Measurements from ENCODE around the gene HMG20B. TPM values are rescaled to one million over a fixed set of nuclear protein-coding genes. Genes with fewer than 3 reads are reported as not detected.

Gene HMG20B
- total and polyA plus RNA-seq, 2 of the 8 experiments (the other 6 are each of a cell fraction or from before 2014, with no cell fraction given): 42.9 to 74.2 TPM

DNA sequence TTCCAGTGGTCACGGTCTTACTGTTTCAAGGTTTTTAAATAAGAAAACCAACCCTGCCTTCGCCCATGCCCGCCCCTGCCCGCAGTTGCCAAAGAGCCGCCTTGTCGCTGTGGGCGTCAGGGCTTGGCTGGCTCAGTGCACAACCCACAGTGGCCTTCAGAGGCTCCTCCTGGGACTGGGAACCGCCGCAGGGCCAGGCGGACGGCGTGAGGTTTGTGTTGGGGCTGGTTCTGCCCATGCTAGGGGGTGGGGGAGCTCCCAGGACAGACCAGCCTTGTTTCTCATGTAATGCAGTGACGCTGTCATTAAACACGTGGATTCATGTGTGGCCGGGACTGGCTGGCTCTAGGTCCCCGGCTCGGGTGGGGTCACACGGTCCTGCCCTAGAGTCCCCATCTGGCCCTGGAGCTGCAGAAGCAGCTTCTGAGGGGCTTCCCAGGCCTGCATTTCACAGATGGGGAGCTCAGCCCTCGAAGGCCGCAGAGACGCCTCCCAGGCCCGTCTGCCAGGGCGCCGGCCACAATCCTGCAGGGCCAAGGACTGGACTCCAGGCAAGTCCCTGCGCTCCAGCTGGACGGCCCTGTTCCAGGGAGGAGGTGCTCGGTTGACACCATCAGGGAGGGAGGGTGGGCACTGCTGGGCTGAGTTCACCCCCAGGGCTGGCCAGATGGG, 36.2 kb upstream of the HMG20B start:
- Histone ChIP-seq H3K4me3 (ENCODE audit: extremely low read depth in 1 of 4, insufficient read depth in 2 of 4, low read depth in 3 of 4, low read length in 4 of 4) (no peak overlapping the region), H3K4me1 (replicated peaks in 1 of 4; ENCODE audit: control insufficient read depth in 3 of 4, insufficient read depth in 4 of 4, low read length in 3 of 4) (peaks cover 3 to 11% (median 6%) of the 10 kb centered on the region in 4 experiments; a peak in 6 of 7 replicates), H3K27ac (ENCODE audit: low read depth, low read length) (no peak overlapping the region), H3K23me2 (ENCODE audit: low read depth, low read length) (no peaks in the 10 kb centered on the region), H3K36me3 (ENCODE audit: control insufficient read depth in 2 of 4, insufficient read depth in 4 of 4, low read length in 3 of 4) (peaks cover 4 to 36% (median 15%) of the 10 kb centered on the region in 4 experiments; a peak in 7 of 8 replicates), H4K5ac (ENCODE audit: insufficient read length, low read depth, low read length) (no peak overlapping the region), H3K56ac (replicated peaks; ENCODE audit: insufficient read length, low read depth, low read length) (no peak overlapping the region), H2BK12ac (ENCODE audit: low read depth, low read length) (no peak overlapping the region), H2BK5ac (ENCODE audit: low read depth, low read length) (no peak overlapping the region), H3K23ac (ENCODE audit: insufficient read length) (no peak overlapping the region), H3K79me1 (ENCODE audit: low read depth, low read length) (0 out of 2 replicates have a peak, but pooled peaks cover 2% of the 10 kb centered on the region), H3K79me2 (ENCODE audit: control insufficient read depth in 1 of 2, insufficient read depth in 2 of 2, low read length in 2 of 2) (no peaks in the 10 kb centered on the region), H3K18ac (ENCODE audit: extremely low read depth, low read length) (no peak overlapping the region), H3K4me2 (ENCODE audit: insufficient read depth in 1 of 2, low read depth in 2 of 2, low read length in 2 of 2) (no peak overlapping the region), H3K27me3 (replicated peaks in 1 of 4; ENCODE audit: control insufficient read depth in 3 of 4, extremely low read depth in 1 of 4, insufficient read depth in 3 of 4, low read length in 3 of 4) (no peaks in the 10 kb centered on the region), H2AFZ (ENCODE audit: low read length) (no peak overlapping the region), H3K9ac (replicated peaks in 1 of 4; ENCODE audit: extremely low read depth in 1 of 4, low read depth in 3 of 4, low read length in 3 of 4) (no peak overlapping the region), H3K9me3 (ENCODE audit: insufficient read depth in 2 of 2, low read depth in 1 of 2, low read length in 1 of 2) (no peaks in the 10 kb centered on the region), H4K91ac (replicated peaks; ENCODE audit: insufficient read length, low read length) (no peak overlapping the region), H3K14ac (ENCODE audit: insufficient read length) (no peak overlapping the region), H2AK5ac (ENCODE audit: low read depth, low read length) (no peak overlapping the region), H4K8ac (ENCODE audit: extremely low read depth, insufficient read depth, low read length) (no peak overlapping the region; the same call in 1 of the 2 replicates), H2BK120ac (replicated peaks; ENCODE audit: low read depth, low read length) (no peak overlapping the region), H3K4ac (replicated peaks; ENCODE audit: insufficient read length, low read depth, low read length) (no peak overlapping the region), H2BK15ac (ENCODE audit: low read length) (no peak overlapping the region), H2BK20ac (ENCODE audit: low read length) (no peak overlapping the region), H4K20me1 (replicated peaks in 1 of 2; ENCODE audit: control insufficient read depth in 1 of 2, insufficient read depth in 2 of 2, low read length in 2 of 2) (peaks cover 8 to 16% of the 10 kb centered on the region in 2 experiments)
- ChIA-PET POLR2A (ENCODE audit: partially characterized antibody) (interaction anchor here (0.9 to 4.0 kb wide), 6 partner anchors 9 to 85 kb away, joined by 3 to 30 read pairs (median 5); no protein-coding TSS in a partner anchor), CTCF (ENCODE audit: partially characterized antibody) (interaction anchor here (1.5 to 6.9 kb wide), 4 partner anchors 10 to 83 kb away, joined by 3 to 54 read pairs (median 6); no protein-coding TSS in a partner anchor)
- DNase-seq (ENCODE audit: low read depth in 1 of 2, low spot score in 2 of 2): no peak
- FAIRE-seq: no peak
- WGBS, 2 experiments (ENCODE audit: extremely low coverage in 1 of 2, insufficient coverage in 1 of 2, insufficient read length in 1 of 2, insufficient replicate concordance in 2 of 2, low coverage in 1 of 2, low lambda C conversion rate in 2 of 2, missing lambda C conversion rate in 1 of 2): 84% methylated on average over 20 of the region's 27 CpGs; no CpG with 5 or more reads in 1 of the 2 experiments
- TF ChIP-seq YY1 (IDR thresholded peaks at IDR 0.05; ENCODE audit: low read depth, low read length) (no peak), FOSL1 (IDR thresholded peaks at IDR 0.05; ENCODE audit: insufficient read depth, low read depth, low read length) (no peak), RNF2 (IDR thresholded peaks at IDR 0.05; ENCODE audit: borderline replicate concordance, low read depth, low read length, missing control alignments, poor library complexity, severe bottlenecking) (no peak), RBBP5 (IDR thresholded peaks at IDR 0.05; ENCODE audit: borderline replicate concordance, low read depth, low read length) (no peak), KDM4A (IDR thresholded peaks at IDR 0.05; ENCODE audit: low read depth, low read length, severe bottlenecking) (no peak), SIX5 (IDR thresholded peaks at IDR 0.05; ENCODE audit: low read depth, low read length) (no peak)
- TF ChIP-seq, protein P1, sequence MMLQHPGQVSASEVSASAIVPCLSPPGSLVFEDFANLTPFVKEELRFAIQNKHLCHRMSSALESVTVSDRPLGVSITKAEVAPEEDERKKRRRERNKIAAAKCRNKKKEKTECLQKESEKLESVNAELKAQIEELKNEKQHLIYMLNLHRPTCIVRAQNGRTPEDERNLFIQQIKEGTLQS (IDR thresholded peaks at IDR 0.05; ENCODE audit: insufficient read depth, low read depth, low read length): no peak
